Measurements from ENCODE around the gene KRT6A.

The KRT6A gene

GRCh38 chr12:52524241-52524897 is 31.3 kb upstream of the KRT6A start:
- no peak for DNase-seq

- DNase-seq, result no peak
Observed at GRCh38 chr12:52523824-52524223, 30.8 kb upstream of the KRT6A start.

- no peak for DNase-seq
Observed at GRCh38 chr12:52522346-52523011, 29.4 kb upstream of the KRT6A start.

GRCh38 chr12:52521568-52522266 is 28.7 kb upstream of the KRT6A start:
- DNase-seq, result no peak

- no peak for DNase-seq
Observed at GRCh38 chr12:52521175-52521567, 28.1 kb upstream of the KRT6A start.

- DNase-seq, result no peak
Observed at GRCh38 chr12:52519826-52520662, 27.0 kb upstream of the KRT6A start, which contains the start of gene KRT5. TSS of gene KRT5 (minus strand) at chr12:52520394. CDS start at chr12:52520296, 98 bp downstream.

- DNase-seq, result no peak
Observed at GRCh38 chr12:52519387-52519703, 26.3 kb upstream of the KRT6A start.

GRCh38 chr12:52518574-52519386 is 25.7 kb upstream of the KRT6A start:
- no peak for DNase-seq

GRCh38 chr12:52517888-52518287 is 24.8 kb upstream of the KRT6A start:
- DNase-seq, result no peak

- no peak for DNase-seq
Observed at GRCh38 chr12:52517005-52517835, 24.2 kb upstream of the KRT6A start.

GRCh38 chr12:52515927-52516831 is 23.1 kb upstream of the KRT6A start:
- DNase-seq, result no peak

- DNase-seq, result no peak
Observed at GRCh38 chr12:52515319-52515646, 22.2 kb upstream of the KRT6A start.

GRCh38 chr12:52514471-52515318 is 21.6 kb upstream of the KRT6A start:
- DNase-seq, result no peak

- DNase-seq, result no peak
Observed at GRCh38 chr12:52513736-52514135, 20.7 kb upstream of the KRT6A start.

- DNase-seq, result no peak
Observed at GRCh38 chr12:52508211-52508610, 15.2 kb upstream of the KRT6A start.

GRCh38 chr12:52506858-52507715 is 14.0 kb upstream of the KRT6A start:
- DNase-seq, result peak; percentile 31 to 59 (median 32)

GRCh38 chr12:52502877-52503276 is 9.8 kb upstream of the KRT6A start:
- DNase-seq, result peak in 2 of 3 donors; percentile 9 to 19

GRCh38 chr12:52501490-52501889 is 8.4 kb upstream of the KRT6A start:
- DNase-seq, result no peak

Data from suppressor macrophage treated with lipopolysaccharide for 1 hour (primary cell).